HCT116 (cell line): ENCODE data around the gene ZNF12. TPM values are rescaled to one million over a fixed set of nuclear protein-coding genes. Genes with fewer than 3 reads are reported as not detected.

Experiments
- ATAC-seq: fragments of 200-7000 bp; cut with Tn5 transposase; 2 replicates; pipeline ENCODE4 v1.9.1; 2020; ENCODE audit warnings: mild to moderate bottlenecking, moderate library complexity
- BruUV-seq: library from RNA; stranded (reverse); fragments of 400-500 nt; replicated peaks from 2 replicates; lab custom pipeline; 2021; lab: Mats Ljungman, UMichigan
- CTCF ChIA-PET: fragments of 300-600 bp; sonication (Branson Sonifier 250); formaldehyde crosslinking; loops from one replicate; lab custom pipeline; 2021; ENCODE audit warnings: antibody characterized with exemption; lab: Charles Lee
- POLR2A ChIA-PET: fragments of 300-600, 350-600 bp; sonication (Branson Sonifier 250); formaldehyde crosslinking; loops from one replicate; lab custom pipeline; 2021; ENCODE audit warnings: antibody characterized with exemption; lab: Charles Lee
- RAD21 ChIA-PET, 2 experiments: fragments of 300-600 bp; sonication (Branson Sonifier 250); formaldehyde crosslinking; loops; one replicate each; lab custom pipeline; 2023; ENCODE audit warnings: low total read pairs in 2 of 2; ENCODE audit not compliant: uncharacterized antibody in 2 of 2, unreplicated experiment in 2 of 2, low non-redundant PET in 1 of 2; lab: Charles Lee
- DNase-seq: peaks from one replicate; pipeline ENCODE4 v3.0.0-alpha.2; 2010; ENCODE audit warnings: low read depth, low spot score
- H2AFZ ChIP-seq: fragments of 200-600 bp; shearing (Covaris generic), sonication (generic); 2 replicates; pipeline ENCODE4 v1.6.1; 2017; ENCODE audit warnings: low read depth, mixed run types, mixed read lengths, antibody characterized with exemption, low read length; ENCODE audit not compliant: poor library complexity, severe bottlenecking
- H3K27ac ChIP-seq: 2 replicates; pipeline ENCODE4 v1.5.1; 2012; ENCODE audit warnings: low read depth, low read length
- H3K27me3 ChIP-seq: fragments of 200-600 bp; sonication (generic); 2 replicates; pipeline ENCODE4 v1.6.1; 2016; ENCODE audit warnings: mixed run types, low read length, mixed read lengths; ENCODE audit not compliant: insufficient read depth
- H3K36me3 ChIP-seq, 2 experiments: fragments of 200-500 bp in 1 of 2; fragments of 200-600 bp in 1 of 2; sonication (Bioruptor generic) in 1 of 2; sonication (generic) in 1 of 2; 2 replicates each; pipeline versions ENCODE4 v1.5.1 to v1.6.1; 2014 to 2016; ENCODE audit warnings: low read length in 2 of 2, inconsistent platforms in 1 of 2, mixed read lengths in 1 of 2, mixed run types in 1 of 2; ENCODE audit not compliant: insufficient read depth in 2 of 2, control insufficient read depth in 1 of 2
- H3K4me1 ChIP-seq, 2 experiments: fragments of 200-600 bp in 1 of 2; sonication (generic) in 1 of 2; 2 replicates each; pipeline versions ENCODE4 v1.5.1 to v1.6.1; 2012 to 2017; ENCODE audit warnings: low read length in 2 of 2, inconsistent platforms in 1 of 2, mild to moderate bottlenecking in 1 of 2, mixed read lengths in 1 of 2, mixed run types in 1 of 2, moderate library complexity in 1 of 2; ENCODE audit not compliant: insufficient read depth in 2 of 2, control insufficient read depth in 1 of 2
- H3K4me2 ChIP-seq: fragments of 200-600 bp; sonication (generic); 2 replicates; pipeline ENCODE4 v1.6.1; 2017; ENCODE audit warnings: mixed run types, low read length, mixed read lengths
- H3K4me3 ChIP-seq, 2 experiments: fragments of 200-600 bp in 1 of 2; sonication (generic) in 1 of 2; replicated peaks in 1 of 2; 2 replicates each; pipeline ENCODE4 v1.5.1; 2011 to 2016; ENCODE audit warnings: low read length in 2 of 2, control low read depth in 1 of 2, low read depth in 1 of 2, mild to moderate bottlenecking in 1 of 2, mixed read lengths in 1 of 2, mixed run types in 1 of 2
- H3K79me2 ChIP-seq: fragments of 200-600 bp; sonication (generic); 2 replicates; pipeline ENCODE4 v1.6.1; 2017; ENCODE audit warnings: mild to moderate bottlenecking, mixed run types, low read length, moderate library complexity, mixed read lengths; ENCODE audit not compliant: insufficient read depth
- H3K9ac ChIP-seq: fragments of 200-600 bp; sonication (generic); 2 replicates; pipeline ENCODE4 v1.6.1; 2016; ENCODE audit warnings: low read length, mixed read lengths
- H3K9me2 ChIP-seq: fragments of 200-600 bp; sonication (generic), shearing (Covaris generic); 2 replicates; pipeline ENCODE4 v1.6.1; 2017; ENCODE audit warnings: mixed run types, mild to moderate bottlenecking, moderate library complexity; ENCODE audit not compliant: insufficient read depth
- H3K9me3 ChIP-seq, 2 experiments: fragments of 200-500 bp in 1 of 2; fragments of 200-600 bp in 1 of 2; sonication (Bioruptor generic) in 1 of 2; sonication (generic) in 1 of 2; 2 replicates each; pipeline ENCODE4 v1.6.1; 2014 to 2017; ENCODE audit warnings: low read length in 2 of 2, mixed read lengths in 2 of 2, inconsistent platforms in 1 of 2, low read depth in 1 of 2, mild to moderate bottlenecking in 1 of 2, mixed run types in 1 of 2, moderate library complexity in 1 of 2; ENCODE audit not compliant: control insufficient read depth in 1 of 2, insufficient read depth in 1 of 2
- H4K20me1 ChIP-seq: fragments of 200-600 bp; sonication (generic), shearing (Covaris generic); 2 replicates; pipeline ENCODE4 v1.6.1; 2017; ENCODE audit warnings: mixed run types, mild to moderate bottlenecking, moderate library complexity; ENCODE audit not compliant: insufficient read depth
- ATF3 ChIP-seq: IDR thresholded peaks from 2 replicates; pipeline ENCODE4 v1.6.1; 2012
- CBX3 ChIP-seq: IDR thresholded peaks from 2 replicates; pipeline ENCODE4 v1.6.1; 2012; ENCODE audit warnings: low read depth
- EGR1 ChIP-seq: IDR thresholded peaks from 2 replicates; pipeline ENCODE4 v1.6.1; 2012; ENCODE audit warnings: low read depth
- EZH2 ChIP-seq: fragments of 200-600 bp; sonication (generic); IDR thresholded peaks from 2 replicates; pipeline ENCODE4 v1.6.1; 2017; ENCODE audit warnings: antibody characterized with exemption, mixed run types
- JUND ChIP-seq: IDR thresholded peaks from 2 replicates; pipeline ENCODE4 v1.6.1; 2012
- POLR2A ChIP-seq: IDR thresholded peaks from 2 replicates; pipeline ENCODE4 v1.7.0; 2011; ENCODE audit warnings: borderline replicate concordance; ENCODE audit not compliant: insufficient read depth, insufficient read length; ENCODE audit errors: extremely low read depth
- POLR2AphosphoS5 ChIP-seq: IDR thresholded peaks from 2 replicates; pipeline ENCODE4 v1.6.1; 2011; ENCODE audit warnings: mild to moderate bottlenecking, low read depth, low read length, moderate library complexity
- RAD21 ChIP-seq: IDR thresholded peaks from 2 replicates; pipeline ENCODE4 v1.6.1; 2012; ENCODE audit warnings: low read depth, mild to moderate bottlenecking
- SP1 ChIP-seq: IDR thresholded peaks from 2 replicates; pipeline ENCODE4 v1.6.1; 2012; ENCODE audit warnings: low read depth
- intact Hi-C: fragments of 100-400 bp; cut with micrococcal nuclease; formaldehyde crosslinking; loops from 2 replicates; pipeline ENCODE4 v1.10.0; 2022
- total RNA-seq: library from RNA; stranded (reverse); gene quantifications from one replicate; pipeline ENCODE4 v1.2.1, GENCODE V29; 2021; ENCODE audit not compliant: unreplicated experiment

The ZNF12 gene
- total RNA-seq, 1 experiment from 2014 or later = 19.0 TPM

- CTCF ChIA-PET = no interaction called here
- RAD21 ChIA-PET = no interaction called here
- Histone ChIP-seq H4K20me1 (no peaks in the 10 kb centered on the region), H3K79me2 (peaks cover 11% of the 10 kb centered on the region; the same call in 1 of the 2 replicates), H3K27me3 (no peaks in the 10 kb centered on the region), H2AFZ (no peak overlapping the region), H3K36me3 (peaks cover 21 to 48% of the 10 kb centered on the region in 2 experiments; a peak in 2 of 4 replicates), H3K9me2 (no peaks in the 10 kb centered on the region), H3K27ac (no peak overlapping the region), H3K9ac (no peak overlapping the region), H3K4me1 (no peaks in the 10 kb centered on the region), H3K9me3 (no peaks in the 10 kb centered on the region), H3K4me3 (no peak overlapping the region), H3K4me2 (no peak overlapping the region)
- POLR2A ChIA-PET = no interaction called here
- TF ChIP-seq SP1 (no peak), EGR1 (no peak), ATF3 (no peak), CBX3 (no peak)
- no TSS peak for BruUV-seq
- ATAC-seq = no peak
- no peak for DNase-seq
- intact Hi-C loops = no loop called here
Measured at GRCh38 chr7:6646465-6646864, 60.3 kb downstream of the ZNF12 start.

GRCh38 chr7:6644728-6645127, 62.0 kb downstream of the ZNF12 start:
- intact Hi-C loops = no loop called here
- TF ChIP-seq ATF3 = no peak
- TF ChIP-seq POLR2AphosphoS5 = no peak
- no peak for TF ChIP-seq RAD21
- TF ChIP-seq EGR1 = no peak
- no peak for TF ChIP-seq POLR2A
- no peak for TF ChIP-seq EZH2
- no peak for TF ChIP-seq JUND
- no peak for TF ChIP-seq CBX3
- H3K4me2 ChIP-seq = no peak overlapping the region
- peaks cover 0 to 3% of the 10 kb centered on the region in 2 experiments; a peak in 1 of 4 replicates for H3K4me1 ChIP-seq
- ChIA-PET RAD21 (no interaction called here), POLR2A (no interaction called here), CTCF (no interaction called here)
- H2AFZ ChIP-seq = no peak overlapping the region
- no peak for ATAC-seq
- H3K9me3 ChIP-seq = no peaks in the 10 kb centered on the region
- DNase-seq = no peak
- no peak overlapping the region for H3K9ac ChIP-seq
- H3K27ac ChIP-seq = no peak overlapping the region
- peaks cover 21 to 43% of the 10 kb centered on the region in 2 experiments; a peak in 2 of 4 replicates for H3K36me3 ChIP-seq
- peaks cover 27% of the 10 kb centered on the region; the same call in 1 of the 2 replicates for H3K79me2 ChIP-seq
- BruUV-seq = no TSS peak
- H3K27me3 ChIP-seq = no peaks in the 10 kb centered on the region
- H3K4me3 ChIP-seq = no peak overlapping the region
- H3K9me2 ChIP-seq = no peaks in the 10 kb centered on the region
- no peaks in the 10 kb centered on the region for H4K20me1 ChIP-seq
